HG02798 (cell line): Measurements from ENCODE around the gene NTM.

ENCODE experiments used
- ATAC-seq: cut with Tn5 transposase; IDR thresholded peaks from one replicate; pipeline ENCODE4 v1.9.1; 2021; ENCODE audit warnings: mild to moderate bottlenecking; ENCODE audit not compliant: unreplicated experiment, poor library complexity

Gene NTM

DNA sequence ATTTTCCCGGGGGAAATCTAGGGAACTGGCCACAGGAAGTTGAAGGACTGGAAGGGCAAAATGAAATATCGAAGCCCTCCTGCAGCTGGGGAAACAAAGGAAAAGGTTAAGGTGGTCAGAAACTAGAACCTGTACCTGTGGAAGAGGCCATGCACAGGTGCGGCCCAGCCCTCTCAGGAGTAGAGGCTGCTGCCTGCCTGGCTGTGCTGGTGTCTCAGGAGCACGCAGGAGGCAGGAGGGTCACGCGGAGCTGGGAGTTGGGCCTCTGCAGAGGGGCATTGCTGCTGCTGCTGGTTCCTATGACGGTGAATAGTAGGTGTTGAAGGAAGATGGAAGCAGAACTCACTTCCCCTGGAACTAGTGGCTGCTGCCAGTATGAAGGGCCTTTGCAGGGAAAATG, 425.7 kb downstream of the NTM start:
- no peak for ATAC-seq

DNA sequence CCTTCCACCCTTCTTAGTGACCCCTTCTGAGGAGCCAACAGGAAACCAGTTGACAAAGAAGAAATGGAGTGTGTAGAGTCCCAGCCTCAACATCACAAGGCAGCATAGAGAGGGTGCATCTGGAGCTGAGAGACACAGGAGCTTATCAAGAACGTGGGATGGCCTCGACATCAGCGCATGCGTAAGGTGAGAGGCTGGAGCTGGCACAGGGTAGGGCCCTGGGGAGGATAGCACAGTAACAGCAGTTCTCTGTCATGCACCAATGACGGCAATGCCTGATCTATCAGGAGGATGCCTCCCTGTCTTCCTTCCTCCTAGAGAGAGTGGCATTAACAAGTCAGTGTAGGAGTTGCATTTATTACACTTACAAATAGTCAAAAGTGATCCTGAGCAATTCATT, 426.1 kb downstream of the NTM start:
- no peak for ATAC-seq

- no peak for ATAC-seq
Observed at GRCh38 chr11:131800452-131800851, 430.0 kb downstream of the NTM start.

DNA sequence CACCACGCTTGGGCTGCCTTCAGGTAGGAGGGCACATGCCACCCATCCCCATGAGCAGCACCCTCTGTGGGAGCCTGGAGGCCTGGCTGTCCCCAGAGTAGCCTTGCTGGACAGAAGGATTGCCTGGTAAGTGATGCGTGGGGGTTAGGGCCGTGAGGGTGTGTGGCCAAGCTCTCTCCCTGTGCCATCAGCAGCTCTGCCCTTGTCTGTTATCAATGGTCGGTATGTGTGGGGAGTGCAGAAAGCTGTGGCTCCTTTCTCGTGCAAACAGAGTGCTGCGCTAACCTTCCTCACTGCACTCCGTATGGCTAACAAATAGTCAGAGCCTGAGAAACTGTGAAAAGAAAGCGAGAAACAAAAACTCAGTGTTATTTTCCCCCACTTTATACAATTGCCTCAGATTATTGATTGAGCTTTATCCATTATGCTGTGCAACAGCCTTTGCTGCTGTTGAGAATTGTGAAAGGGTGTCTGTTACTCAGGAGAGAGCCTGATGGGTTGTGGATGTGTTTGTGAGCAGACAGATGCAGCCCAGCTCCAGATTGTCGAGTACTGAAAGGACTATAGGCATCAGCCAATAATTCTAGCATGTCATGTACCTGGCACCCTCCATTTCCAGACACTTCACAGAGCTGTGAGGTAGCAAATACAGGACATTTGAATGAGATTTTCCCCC, 432.2 kb downstream of the NTM start:
- ATAC-seq = no peak

DNA sequence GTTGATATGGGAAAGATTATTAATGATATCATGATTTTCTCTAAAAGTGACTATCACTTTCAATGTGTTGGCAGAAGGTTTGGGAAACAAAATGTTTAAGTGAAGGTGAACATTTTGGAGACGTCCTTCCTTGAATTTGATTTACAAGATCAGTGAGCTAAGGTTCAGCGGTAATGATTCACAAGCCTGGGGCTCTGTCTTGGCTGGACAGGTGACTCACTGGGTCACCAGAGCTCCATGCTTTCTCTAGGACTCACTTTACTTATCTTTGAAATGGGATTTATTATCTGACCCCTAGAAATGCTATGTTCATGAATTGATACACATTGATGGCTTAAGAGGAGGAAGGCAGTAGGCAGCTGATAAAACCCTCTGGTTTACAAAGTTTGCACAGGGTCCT, 437.5 kb downstream of the NTM start:
- no peak for ATAC-seq

DNA sequence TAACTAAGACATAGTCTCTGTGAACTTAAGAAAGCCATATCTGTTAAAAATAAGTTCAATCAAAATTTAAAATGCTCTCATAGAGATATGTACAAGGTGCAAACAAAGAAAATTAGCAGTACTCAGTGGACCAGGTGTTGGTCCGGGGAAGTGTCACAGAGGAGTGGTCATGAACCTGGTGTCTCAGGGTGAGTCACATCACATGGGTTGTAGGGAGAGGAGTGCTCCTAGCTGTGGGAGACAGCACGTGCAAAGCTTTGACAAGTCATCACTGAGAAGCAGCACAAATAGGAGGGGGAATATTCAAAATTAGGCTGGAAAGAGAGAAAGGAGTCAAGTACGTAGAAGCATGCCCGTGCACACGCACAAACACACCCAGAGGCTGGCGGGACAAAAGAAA, 438.1 kb downstream of the NTM start:
- no peak for ATAC-seq

- no peak for ATAC-seq
Observed at GRCh38 chr11:131809203-131809918, 438.9 kb downstream of the NTM start.

DNA sequence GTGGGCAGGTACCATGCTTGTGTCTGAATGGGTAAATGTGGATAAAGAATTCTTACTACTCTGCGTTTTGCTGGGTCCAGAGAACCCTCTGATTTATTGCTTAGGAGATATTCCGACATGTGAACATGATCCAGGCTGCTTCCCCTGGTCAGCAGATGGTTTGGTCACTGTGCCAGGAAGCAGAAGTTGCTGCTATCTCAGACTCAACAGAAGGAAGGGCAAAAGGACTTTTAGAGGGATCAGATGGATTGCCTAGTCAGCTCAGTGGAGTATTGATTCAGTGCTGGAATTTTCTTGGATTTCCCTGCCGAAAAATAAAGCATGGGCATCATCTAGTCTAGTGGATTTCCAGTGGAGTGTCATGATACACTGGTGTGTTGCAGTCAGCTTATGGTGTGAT, 440.1 kb downstream of the NTM start:
- ATAC-seq = no peak

GRCh38 chr11:131811383-131811782, 441.0 kb downstream of the NTM start:
- ATAC-seq = no peak

- ATAC-seq = no peak
Observed at GRCh38 chr11:131814108-131814507, 443.7 kb downstream of the NTM start.

DNA sequence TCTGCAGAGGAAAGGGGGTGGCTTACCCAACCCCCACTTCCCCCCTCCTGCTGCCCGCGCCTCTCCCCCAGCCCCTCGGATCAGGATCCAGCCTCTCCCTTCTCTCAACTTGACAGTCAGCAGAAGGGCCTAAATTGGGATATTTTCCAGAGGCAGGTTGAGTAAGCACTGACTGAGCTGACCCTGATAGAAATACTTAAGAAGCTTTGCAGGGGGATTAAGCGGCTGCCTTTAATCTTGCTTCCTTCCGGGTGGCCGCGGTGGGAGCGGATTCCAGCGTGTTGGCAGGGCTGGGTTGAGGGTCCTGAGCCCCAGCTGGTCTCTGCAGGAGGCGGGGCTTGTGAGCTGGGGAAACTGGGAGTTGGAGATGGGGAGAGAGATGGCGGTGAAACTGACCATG, 445.2 kb downstream of the NTM start:
- no peak for ATAC-seq

GRCh38 chr11:131816051-131816450, 445.6 kb downstream of the NTM start:
- ATAC-seq = no peak

DNA sequence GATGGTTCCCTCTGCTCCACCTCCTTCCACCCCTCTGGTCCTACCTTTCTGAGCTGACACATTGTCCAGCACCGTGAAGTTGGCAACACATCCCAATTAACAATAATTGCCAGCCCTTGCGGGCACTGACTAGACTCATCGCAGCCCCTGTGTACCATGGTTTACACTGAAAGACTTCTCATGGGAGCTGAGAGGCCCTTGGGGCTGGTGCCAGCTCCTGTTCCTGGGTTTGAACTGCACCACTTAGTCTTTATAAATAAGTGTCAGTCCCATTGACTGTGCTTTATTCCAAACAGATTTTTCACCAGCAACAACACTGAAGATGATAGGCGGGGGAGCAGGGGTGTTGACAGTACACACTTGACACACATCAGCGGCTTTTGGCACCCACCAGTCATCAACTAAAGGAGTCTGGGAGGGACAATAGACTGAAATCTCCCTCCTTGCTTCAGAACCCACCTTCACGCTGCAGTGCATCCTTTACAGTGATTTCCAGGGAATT, 447.3 kb downstream of the NTM start:
- ATAC-seq = no peak

- ATAC-seq = no peak
Observed at GRCh38 chr11:131819865-131820264, 449.4 kb downstream of the NTM start.

- no peak for ATAC-seq
Observed at GRCh38 chr11:131822506-131822905, 452.1 kb downstream of the NTM start.

GRCh38 chr11:131823772-131824171, 453.4 kb downstream of the NTM start:
- no peak for ATAC-seq

- no peak for ATAC-seq
Observed at GRCh38 chr11:131824771-131825170, 454.4 kb downstream of the NTM start.

GRCh38 chr11:131827430-131827829, 457.0 kb downstream of the NTM start:
- ATAC-seq = no peak

DNA sequence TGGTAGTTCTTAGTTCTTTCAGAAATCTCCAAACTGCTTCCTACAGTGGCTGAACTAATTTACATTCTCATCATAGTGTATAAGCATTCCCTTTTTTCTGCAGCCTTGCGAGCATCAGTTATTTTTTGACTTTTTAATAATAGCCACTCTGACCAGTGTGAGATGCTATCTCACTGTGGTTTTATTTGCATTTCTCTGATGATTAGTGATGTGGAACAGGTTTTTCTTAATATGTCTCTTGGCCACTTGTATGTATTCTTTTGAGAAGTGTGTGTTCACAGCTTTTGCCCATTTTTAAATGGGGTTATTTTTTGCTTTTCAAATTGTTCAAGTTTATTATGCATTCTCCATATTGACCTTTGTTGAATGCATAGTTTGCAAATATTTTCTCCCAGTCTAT, 459.3 kb downstream of the NTM start:
- ATAC-seq = no peak

DNA sequence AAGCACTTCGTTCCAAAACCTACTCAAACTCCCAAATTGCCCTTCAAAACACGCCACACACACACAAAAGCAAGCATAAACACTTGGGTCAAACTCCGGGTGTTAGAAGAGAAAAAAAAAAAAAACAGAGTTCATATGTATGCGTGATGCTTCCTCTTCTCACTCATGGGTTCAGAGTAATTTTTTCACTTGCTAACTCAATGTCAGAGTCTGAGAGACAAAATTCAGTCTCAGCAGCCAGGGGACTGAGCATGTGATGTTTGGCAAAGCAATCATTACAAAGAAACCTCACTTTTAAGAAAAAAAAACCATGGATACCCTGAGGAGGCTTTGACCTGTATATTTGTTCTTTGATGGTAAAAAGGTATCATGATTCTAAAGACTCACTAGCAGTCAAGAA, 461.7 kb downstream of the NTM start:
- ATAC-seq = no peak

GRCh38 chr11:131833366-131833765, 463.0 kb downstream of the NTM start:
- no peak for ATAC-seq

DNA sequence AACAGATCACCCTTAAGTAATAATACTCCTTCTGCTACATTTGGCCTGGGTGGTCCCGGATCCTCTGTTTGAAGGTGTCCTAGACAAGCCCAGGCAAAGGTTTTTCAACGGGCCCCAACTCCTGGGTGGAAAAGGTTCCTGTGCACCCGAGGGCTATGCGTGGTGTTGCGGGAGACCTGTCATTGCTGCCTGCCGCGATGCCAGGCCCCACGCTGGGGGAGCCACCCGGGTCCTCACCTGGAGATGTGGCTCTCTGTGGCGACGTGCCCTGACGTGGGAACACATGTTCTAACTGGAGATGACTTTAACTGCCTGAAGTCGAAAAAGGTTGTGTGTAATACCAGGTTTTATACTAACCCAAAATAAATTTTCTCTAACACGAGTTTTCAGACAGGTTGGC, 467.1 kb downstream of the NTM start:
- no peak for ATAC-seq
